KOPT-K1 (cell line): ENCODE results near the gene PITHD1.
A peak's percentile ranks its signal among the peaks of the same experiment; 100 is the strongest.
"Not testable (repeated sequence)": the region's sequence is repeated elsewhere in the genome, so short reads cannot be mapped to it uniquely, and the experiment has no call there.

Experiments used
- H3K27ac ChIP-seq: fragments of 200-600 bp; sonication (generic); 2 replicates; pipeline ENCODE4 v1.5.1; 2016; ENCODE audit warnings: antibody characterized with exemption, mild to moderate bottlenecking, low read depth, low read length; ENCODE audit not compliant: poor library complexity, severe bottlenecking
- H3K36me3 ChIP-seq: fragments of 200-600 bp; sonication (generic); 2 replicates; pipeline ENCODE4 v1.5.1; 2017; ENCODE audit warnings: antibody characterized with exemption, mild to moderate bottlenecking, low read length, moderate library complexity; ENCODE audit not compliant: insufficient read depth
- H3K9me3 ChIP-seq: fragments of 200-600 bp; sonication (generic); 2 replicates; pipeline ENCODE4 v1.5.1; 2017; ENCODE audit warnings: antibody characterized with exemption, low read length, mild to moderate bottlenecking; ENCODE audit not compliant: insufficient read depth, poor library complexity, severe bottlenecking

PITHD1 gene

DNA sequence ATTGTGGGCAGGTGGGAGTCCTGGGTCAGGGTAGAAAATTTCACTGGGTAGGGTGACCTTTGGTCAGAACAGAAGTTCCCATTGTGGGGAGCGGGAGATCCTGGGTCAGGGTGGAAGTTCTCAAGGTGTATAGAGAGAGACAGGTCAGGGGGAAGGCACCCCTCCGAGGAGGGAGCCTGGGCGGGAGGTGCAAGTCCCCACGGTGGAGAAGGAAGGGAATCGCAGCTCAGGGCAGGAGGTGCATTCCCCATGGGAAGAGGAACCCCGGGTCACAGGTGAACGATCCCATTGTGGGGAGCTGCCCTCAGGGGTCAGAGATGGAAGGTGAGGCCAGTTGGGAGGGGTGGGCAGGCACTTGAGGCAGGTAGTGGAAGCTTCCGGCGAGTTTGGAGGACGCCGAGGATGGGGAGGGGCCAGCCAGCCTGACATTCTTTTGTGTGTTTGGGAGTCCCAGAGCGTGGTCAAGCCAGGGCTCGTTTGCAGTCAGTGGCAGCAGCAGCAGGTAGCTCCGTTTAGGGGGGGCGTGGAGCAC lies 13.4 kb downstream of the PITHD1 start:
- Histone ChIP-seq H3K27ac (peak overlapping the region; percentile 71), H3K9me3 (no peaks in the 10 kb centered on the region), H3K36me3 (peaks cover 60% of the 10 kb centered on the region)

DNA sequence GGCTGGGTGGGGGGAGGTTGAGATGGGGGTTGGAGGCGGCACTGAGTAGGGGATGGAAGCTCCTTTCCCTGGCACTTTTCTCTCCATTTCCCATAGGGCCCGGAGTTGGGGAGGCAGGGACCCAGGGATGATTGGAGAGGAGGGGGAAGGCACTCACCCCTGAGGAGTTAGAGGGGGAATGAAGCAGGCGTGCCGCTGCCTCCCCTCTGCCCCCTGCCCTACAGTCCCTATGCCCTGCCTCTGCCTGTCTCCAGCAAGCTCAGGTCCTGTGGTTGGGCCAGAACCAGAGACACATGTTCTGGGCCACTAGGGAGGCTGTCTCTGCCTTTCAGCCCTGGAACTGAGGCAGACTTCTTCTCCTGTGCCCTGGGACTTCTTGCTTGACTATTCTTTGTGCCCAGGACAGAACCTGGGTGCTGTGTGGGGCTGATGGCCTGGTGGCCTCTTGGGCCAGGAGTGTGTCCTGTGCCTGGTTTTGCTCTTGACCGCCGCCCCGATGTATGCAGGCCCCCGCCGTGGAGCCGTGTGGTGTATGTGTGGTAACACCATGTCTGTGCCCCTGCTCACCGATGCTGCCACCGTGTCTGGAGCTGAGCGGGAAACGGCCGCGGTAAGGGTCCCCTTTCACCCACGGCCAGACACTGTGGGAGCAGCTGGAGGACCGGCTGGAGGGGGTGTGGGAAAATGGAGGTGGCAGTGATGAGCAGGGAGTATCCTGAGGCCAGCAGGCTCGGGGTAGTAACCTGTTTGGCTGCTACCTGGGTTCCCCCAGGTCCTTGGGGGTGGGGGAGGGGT lies 14.1 kb downstream of the PITHD1 start:
- peaks cover 59% of the 10 kb centered on the region for H3K36me3 ChIP-seq
- peak overlapping the region; percentile 71 for H3K27ac ChIP-seq

DNA sequence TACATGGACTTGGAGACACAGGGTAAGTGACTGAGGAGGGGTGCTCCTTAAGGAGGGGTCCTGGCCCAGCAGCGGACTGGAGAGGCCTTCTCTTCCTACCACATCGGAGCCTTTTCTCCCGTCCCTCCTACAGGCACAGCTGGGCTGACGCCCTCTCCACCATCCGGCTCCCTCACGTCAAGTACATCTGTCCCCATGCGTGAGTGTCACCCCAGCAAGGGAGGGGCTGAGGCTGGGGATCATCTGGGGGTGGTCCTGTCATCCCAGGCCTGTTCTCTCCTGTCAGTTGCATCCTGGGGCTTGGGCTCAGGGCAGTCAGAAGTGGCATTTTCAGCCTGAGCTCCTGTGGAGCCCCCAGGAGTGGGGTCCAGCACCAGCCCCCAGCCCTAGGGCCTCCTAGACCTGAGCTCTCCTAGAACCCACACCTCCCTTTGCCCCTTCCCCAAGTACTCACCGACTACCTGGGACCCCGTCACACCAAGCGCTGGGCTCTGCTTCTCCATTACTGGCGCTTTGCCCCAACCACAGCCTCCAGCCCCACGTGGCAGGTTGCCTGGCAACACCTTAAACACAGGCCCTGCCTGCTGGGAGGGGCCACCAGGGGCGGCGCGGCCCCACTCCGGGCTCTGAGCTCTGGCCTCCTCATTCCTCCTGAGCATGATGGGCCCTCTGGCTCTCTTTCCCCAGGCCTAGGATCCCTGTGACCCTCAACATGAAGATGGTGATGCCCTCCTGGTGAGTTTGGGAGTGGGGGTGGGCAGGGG lies 15.0 kb downstream of the PITHD1 start:
- Histone ChIP-seq H3K36me3 (peaks cover 59% of the 10 kb centered on the region), H3K9me3 (no peaks in the 10 kb centered on the region), H3K27ac (no peak overlapping the region)

More for the DNA sequence above, 14.1 kb downstream of the PITHD1 start:
- no peaks in the 10 kb centered on the region for H3K9me3 ChIP-seq

DNA sequence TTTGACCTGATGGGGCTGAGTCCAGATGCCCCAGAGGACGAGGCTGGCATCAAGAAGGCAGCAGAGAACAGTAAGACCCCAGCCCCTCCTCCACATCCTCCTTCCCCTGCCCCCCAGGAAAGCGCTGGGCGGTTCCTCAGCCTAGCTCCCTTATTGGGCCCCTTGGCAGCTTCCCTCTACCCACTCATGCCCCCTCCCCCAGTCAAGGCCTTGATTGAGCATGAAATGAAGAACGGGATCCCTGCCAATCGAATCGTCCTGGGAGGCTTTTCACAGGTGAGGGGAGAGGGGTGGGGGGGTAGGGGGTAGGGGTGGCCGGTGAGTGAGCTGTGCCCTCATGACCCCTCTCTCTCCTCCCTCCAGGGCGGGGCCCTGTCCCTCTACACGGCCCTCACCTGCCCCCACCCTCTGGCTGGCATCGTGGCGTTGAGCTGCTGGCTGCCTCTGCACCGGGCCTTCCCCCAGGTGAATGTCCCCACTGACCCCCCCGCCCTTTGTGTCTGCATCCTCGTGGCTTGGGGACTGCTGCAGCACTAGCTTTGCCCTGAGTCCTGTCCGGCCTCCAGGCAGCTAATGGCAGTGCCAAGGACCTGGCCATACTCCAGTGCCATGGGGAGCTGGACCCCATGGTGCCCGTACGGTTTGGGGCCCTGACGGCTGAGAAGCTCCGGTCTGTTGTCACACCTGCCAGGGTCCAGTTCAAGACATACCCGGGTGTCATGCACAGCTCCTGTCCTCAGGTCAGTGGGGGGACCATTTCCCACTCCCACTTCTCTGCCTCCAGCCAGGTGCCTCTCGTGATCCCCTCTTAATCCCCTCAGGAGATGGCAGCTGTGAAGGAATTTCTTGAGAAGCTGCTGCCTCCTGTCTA lies 15.9 kb downstream of the PITHD1 start:
- H3K9me3 ChIP-seq: no peaks in the 10 kb centered on the region
- no peak overlapping the region for H3K27ac ChIP-seq
- H3K36me3 ChIP-seq: peaks cover 58% of the 10 kb centered on the region

DNA sequence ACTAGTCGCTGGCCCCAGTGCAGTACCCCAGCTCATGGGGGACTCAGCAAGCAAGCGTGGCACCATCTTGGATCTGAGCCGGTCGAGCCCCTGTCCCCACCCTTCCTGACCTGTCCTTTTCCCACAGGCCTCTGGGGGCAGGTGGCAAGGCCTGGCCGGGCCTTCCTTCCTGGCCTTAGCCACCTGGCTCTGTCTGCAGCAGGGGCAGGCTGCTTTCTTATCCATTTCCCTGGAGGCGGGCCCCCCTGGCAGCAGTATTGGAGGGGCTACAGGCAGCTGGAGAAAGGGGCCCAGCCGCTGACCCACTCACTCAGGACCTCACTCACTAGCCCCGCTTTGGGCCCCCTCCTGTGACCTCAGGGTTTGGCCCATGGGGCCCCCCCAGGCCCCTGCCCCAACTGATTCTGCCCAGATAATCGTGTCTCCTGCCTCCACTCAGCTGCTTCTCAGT lies 16.5 kb downstream of the PITHD1 start:
- peaks cover 57% of the 10 kb centered on the region for H3K36me3 ChIP-seq
- H3K9me3 ChIP-seq, H3K27ac ChIP-seq: not testable (repeated sequence)

DNA sequence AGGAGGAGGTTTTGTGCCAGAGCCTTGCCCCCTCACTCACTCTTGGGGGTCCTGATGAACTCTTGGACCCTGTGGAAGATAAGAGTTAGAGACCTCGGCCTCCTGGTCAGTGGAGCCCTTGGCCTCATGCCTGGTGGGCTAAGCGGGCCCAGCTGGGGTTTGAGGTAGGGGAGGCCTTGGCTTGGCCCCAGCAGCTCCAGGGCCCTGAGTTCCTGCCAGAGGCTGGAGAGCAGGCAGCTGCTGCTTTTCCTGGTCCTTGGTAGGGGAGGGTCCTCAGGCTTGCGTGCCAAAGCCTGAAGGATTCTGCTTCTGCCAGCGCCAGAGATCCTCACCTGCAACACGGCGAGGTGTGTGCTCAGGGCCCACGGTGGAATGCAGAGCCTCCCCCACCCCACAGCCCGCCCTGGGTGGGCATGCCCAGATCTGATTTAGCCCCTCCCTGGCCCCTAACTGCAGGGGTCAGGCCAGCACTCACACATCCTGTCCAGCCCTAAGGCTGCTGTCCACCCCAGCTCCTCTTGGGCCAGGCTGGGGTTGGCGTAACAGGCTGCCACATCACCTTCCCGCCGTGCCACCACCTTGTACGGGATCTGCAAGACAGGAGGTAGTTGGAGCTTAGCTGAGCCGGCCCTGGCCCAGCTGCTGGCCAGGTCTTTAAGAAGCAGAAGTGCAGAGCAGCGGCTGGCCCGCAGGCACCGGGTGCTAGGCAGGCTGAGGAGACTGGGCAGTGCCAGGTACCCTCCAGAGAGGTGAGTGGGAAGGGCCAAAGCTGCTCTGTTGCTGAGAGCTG lies 17.7 kb downstream of the PITHD1 start:
- Histone ChIP-seq H3K27ac (no peak overlapping the region), H3K36me3 (peaks cover 57% of the 10 kb centered on the region), H3K9me3 (no peaks in the 10 kb centered on the region)

DNA sequence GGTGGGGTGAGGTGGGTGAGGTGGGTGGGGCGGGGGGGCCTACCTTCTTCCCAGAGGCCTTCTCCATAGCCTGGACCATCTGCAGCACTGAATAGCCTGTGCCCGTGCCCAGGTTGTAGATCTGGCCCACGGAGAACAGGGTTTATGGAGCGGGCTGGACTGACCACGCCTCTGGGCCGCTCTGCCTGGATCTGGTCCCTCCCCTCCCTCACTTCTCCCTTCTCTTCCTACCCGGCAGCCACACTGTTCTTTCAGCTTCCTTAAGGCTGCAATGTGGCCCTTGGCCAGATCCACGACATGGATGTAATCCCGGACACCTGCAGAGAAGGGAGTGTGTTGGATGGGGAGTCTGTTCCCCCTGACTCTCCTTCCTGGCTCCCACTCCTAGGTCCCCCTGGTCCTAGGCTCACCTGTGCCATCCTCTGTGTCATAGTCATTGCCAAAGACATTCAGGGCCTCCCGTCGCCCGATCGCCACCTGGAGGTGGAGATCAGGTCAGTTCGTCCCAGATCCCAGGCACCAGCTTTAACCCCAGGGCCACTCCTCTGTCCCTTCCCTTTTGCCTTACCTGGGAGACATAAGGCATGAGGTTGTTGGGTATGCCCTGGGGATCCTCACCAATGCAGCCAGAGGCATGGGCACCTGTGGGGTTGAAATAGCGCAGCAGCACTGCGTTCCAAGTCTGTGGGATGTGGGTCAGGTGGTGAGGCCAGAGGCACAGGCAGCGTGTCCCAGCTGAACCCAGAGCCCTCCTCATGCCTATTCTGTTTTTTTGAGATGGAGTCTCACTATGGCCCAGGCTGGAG lies 18.5 kb downstream of the PITHD1 start:
- Histone ChIP-seq H3K9me3 (no peaks in the 10 kb centered on the region), H3K27ac (no peak overlapping the region), H3K36me3 (peaks cover 57% of the 10 kb centered on the region)

DNA sequence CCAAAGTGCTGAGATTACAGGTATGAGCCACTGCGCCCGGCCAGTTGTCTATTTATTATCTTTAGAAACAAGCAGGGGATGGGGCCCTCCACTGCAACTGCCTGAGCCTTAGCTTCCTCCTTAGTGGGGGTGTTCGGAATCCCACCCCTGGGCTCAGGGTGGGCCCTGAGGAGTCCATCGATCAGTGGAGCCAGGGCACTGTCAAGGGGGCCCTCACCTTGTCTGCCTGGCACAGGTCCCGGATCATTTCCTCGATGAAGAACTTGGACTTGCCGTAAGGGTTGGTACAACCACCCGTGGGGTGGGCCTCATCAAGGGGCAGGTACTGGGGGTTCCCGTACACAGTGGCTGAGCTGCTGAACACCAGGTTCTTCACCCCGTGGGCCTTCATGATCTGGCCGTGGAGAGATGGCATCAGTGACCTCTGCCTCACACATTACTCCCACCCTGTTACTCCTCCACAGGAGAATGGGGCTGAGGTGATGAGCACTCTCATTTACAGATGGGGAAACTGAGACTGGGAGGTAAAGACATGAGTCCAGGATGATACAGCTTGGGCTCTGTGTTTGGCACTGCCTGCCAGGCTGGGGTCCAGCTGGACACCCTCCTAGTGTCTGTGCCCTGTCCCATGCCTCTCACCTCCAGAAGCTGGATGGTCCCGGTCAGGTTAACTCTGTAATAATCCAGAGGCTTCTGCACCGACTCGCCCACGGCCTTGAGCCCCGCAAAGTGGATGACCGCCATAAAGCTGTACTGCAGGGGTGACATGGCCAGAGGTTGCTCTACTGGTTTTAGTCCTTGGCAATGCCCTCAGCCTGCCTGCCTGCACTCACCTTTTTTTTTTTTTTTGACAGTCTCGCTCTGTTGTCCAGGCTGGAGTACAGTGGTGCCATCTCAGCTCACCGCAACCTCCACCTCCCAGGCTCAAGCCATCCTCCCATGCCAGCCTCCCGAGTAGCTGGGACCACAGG lies 19.5 kb downstream of the PITHD1 start:
- peaks cover 54% of the 10 kb centered on the region for H3K36me3 ChIP-seq
- H3K9me3 ChIP-seq: no peaks in the 10 kb centered on the region
- H3K27ac ChIP-seq: no peak overlapping the region

DNA sequence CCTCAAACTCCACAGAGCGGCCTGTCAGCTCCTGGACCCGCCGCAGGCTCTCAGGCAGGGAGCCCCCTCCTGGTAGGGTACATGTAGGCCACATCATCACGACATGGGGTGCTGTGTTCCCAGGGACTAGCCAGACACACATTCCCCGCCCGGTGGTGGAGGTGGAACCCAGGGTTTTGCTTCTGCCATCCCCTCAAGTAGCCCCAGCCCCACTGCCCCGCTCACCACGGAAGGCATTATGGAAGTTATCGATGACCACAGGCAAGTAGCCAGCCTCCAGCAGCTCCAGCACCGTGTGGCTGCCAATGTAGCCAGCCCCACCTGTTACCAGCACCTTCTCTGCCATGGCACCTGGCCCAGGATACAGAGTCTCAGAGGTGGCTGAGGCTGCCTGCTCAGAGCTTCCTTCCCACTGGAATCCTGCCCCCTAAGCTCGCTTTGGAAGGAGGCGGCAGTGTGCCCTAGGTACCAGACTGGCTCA lies 20.5 kb downstream of the PITHD1 start:
- no peaks in the 10 kb centered on the region for H3K9me3 ChIP-seq
- peaks cover 46% of the 10 kb centered on the region for H3K36me3 ChIP-seq
- no peak overlapping the region for H3K27ac ChIP-seq

DNA sequence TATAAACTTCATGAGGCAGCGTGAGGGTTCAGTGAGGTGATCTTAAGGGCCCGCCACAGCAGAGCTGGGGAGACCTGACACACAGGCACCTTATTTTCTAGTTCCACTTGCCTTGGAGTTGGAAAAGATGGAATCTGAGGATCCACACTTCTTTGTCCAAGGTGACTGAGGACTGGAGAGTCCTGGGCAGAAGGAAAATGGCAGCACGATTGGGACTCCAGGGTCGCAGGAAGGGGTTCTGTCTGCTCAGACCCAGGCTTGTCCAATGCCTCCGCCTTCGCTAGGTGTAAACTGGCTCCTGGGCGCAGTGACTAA lies 21.0 kb downstream of the PITHD1 start:
- Histone ChIP-seq H3K27ac (no peak overlapping the region), H3K9me3 (no peaks in the 10 kb centered on the region), H3K36me3 (peaks cover 43% of the 10 kb centered on the region)

DNA sequence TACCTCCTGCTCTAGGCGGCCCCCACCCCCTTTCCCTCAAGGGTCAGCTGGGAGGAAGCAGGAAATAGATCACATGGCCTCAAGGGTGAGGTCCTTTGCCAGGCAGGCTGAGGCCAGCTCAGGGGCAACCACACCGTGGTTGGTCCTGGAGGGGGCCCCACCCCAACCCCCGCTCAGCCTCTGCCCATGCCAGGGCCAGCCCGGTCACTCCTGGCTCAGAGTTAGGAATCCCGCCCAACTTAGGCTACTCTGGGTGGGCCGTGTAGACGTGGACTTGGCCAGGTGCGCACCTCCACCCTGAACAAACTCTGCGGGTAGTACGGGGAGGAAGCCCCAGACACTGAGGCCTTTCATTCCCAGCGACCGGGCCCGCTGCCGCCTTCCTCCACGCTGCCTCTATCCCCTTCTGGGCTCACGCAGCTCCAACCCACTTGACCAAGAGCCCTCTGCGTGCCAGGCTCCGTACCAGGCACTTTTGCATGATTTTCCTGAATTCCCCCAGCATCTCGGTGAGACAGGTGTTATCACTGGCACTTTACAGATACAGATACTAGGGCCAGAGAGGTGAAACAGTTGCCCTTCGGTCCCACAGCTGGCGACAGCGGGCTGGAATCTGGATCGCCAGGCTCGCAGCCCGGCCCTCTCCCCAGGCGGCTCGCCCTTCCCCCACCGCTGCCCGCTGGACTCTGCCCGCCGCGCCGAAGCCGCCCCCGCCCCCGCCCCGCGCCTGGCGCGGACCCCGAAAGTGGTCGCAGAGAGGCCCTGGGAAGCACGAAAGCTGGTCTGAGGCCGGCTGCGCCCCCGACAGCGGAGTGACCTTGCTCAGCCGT lies 21.6 kb downstream of the PITHD1 start:
- Histone ChIP-seq H3K36me3 (peaks cover 37% of the 10 kb centered on the region), H3K27ac (peak overlapping the region; percentile 72), H3K9me3 (no peaks in the 10 kb centered on the region)
